ENCODE measurements around the gene ATP2C2.

DNA sequence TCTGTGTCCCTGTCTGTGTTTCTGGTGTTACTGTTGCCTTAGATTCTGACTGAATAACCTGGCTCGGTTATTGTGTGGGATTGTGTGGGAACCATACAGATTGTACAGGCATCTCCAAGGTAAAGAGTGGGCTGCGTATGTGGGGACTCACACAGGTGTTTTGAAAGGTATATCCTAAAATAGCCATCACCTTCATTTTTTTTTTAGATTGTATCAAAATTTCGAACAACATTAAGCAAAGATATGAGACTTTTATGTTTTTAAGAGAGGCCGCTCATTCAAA is 53.5 kb downstream of the ATP2C2 start:
- TF ChIP-seq, protein P1, sequence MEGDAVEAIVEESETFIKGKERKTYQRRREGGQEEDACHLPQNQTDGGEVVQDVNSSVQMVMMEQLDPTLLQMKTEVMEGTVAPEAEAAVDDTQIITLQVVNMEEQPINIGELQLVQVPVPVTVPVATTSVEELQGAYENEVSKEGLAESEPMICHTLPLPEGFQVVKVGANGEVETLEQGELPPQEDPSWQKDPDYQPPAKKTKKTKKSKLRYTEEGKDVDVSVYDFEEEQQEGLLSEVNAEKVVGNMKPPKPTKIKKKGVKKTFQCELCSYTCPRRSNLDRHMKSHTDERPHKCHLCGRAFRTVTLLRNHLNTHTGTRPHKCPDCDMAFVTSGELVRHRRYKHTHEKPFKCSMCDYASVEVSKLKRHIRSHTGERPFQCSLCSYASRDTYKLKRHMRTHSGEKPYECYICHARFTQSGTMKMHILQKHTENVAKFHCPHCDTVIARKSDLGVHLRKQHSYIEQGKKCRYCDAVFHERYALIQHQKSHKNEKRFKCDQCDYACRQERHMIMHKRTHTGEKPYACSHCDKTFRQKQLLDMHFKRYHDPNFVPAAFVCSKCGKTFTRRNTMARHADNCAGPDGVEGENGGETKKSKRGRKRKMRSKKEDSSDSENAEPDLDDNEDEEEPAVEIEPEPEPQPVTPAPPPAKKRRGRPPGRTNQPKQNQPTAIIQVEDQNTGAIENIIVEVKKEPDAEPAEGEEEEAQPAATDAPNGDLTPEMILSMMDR (IDR thresholded peaks at IDR 0.05; ENCODE audit: low read depth, low read length) = no peak
- TF ChIP-seq POLR2A (IDR thresholded peaks at IDR 0.05; ENCODE audit: extremely low read depth, insufficient read length) = no peak
